Measurements from ENCODE around the gene CLEC4A. TPM values are rescaled to one million over a fixed set of nuclear protein-coding genes. Genes with fewer than 3 reads are reported as not detected.
A peak's percentile ranks its signal among the peaks of the same experiment; 100 is the strongest.
"Not testable (repeated sequence)": the region's sequence is repeated elsewhere in the genome, so short reads cannot be mapped to it uniquely, and the experiment has no call there.

Gene CLEC4A
- total and polyA plus RNA-seq, 7 donors: 0.49 to 5.5 (median 3.4) TPM

- WGBS, 2 donors: 36 to 44% methylated on average over 4 of the region's 4 CpGs
- no peak for TF ChIP-seq POLR2AphosphoS5 (IDR thresholded peaks at IDR 0.05)
- peak in 1 of 4 experiments; percentile 7 for TF ChIP-seq CTCF (IDR thresholded peaks at IDR 0.05)
- TF ChIP-seq POLR2A (IDR thresholded peaks at IDR 0.05): no peak
- peaks cover 0 to 22% (median 14%) of the 10 kb centered on the region in 4 donors for H3K4me1 ChIP-seq
- H3K27me3 ChIP-seq: no peaks in the 10 kb centered on the region
- H3K4me3 ChIP-seq: no peak overlapping the region
- no peak for DNase-seq
- intact Hi-C loops (cut with DNase I): no loop called here
- H3K36me3 ChIP-seq: no peaks in the 10 kb centered on the region
- H3K27ac ChIP-seq: no peak overlapping the region
- H3K9me3 ChIP-seq: no peaks in the 10 kb centered on the region
Observed at GRCh38 chr12:8078398-8078797, 45.0 kb upstream of the CLEC4A start.

- no peaks in the 10 kb centered on the region for H3K9me3 ChIP-seq
- WGBS, 2 donors: 82 to 88% methylated on average over 2 of the region's 2 CpGs
- no peak overlapping the region for H3K27ac ChIP-seq
- no peak for TF ChIP-seq POLR2A (IDR thresholded peaks at IDR 0.05)
- TF ChIP-seq POLR2AphosphoS5 (IDR thresholded peaks at IDR 0.05): no peak
- no peak for TF ChIP-seq CTCF (IDR thresholded peaks at IDR 0.05)
- TF ChIP-seq EP300 (IDR thresholded peaks at IDR 0.05): no peak
- no peak overlapping the region for H3K4me3 ChIP-seq
- intact Hi-C loops (cut with DNase I): no loop called here
- H3K4me1 ChIP-seq: peaks cover 0 to 27% (median 18%) of the 10 kb centered on the region in 4 donors
- H3K36me3 ChIP-seq: no peaks in the 10 kb centered on the region
- no peak for DNase-seq
- no peaks in the 10 kb centered on the region for H3K27me3 ChIP-seq
Observed at GRCh38 chr12:8078916-8079315, 44.5 kb upstream of the CLEC4A start.

DNA sequence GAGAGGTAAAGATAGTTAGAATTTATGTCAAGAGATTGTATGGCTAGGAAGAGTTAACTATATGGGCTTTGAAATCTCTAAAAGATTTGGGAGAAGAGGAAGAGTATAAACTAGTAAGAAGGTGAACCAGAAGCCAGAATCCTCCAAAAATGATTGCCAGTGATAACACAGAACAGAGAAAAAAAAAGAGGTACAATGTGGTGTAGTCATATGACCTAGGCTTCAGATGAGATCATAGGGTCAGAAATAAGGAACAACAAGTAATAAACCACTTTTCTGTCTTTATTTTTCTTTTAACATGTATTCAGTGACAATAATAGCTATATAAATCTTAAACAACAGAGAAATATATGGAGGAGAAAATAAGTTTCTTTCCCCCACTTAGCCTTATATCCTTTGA, 43.3 kb upstream of the CLEC4A start:
- no peak for TF ChIP-seq POLR2AphosphoS5 (IDR thresholded peaks at IDR 0.05)
- TF ChIP-seq CTCF (IDR thresholded peaks at IDR 0.05): no peak
- TF ChIP-seq POLR2A (IDR thresholded peaks at IDR 0.05): no peak
- TF ChIP-seq EP300 (IDR thresholded peaks at IDR 0.05): no peak
- H3K36me3 ChIP-seq: no peaks in the 10 kb centered on the region
- H3K9me3 ChIP-seq: no peaks in the 10 kb centered on the region
- H3K4me3 ChIP-seq: no peak overlapping the region
- H3K4me1 ChIP-seq: peaks cover 0 to 32% (median 22%) of the 10 kb centered on the region in 4 donors
- no peaks in the 10 kb centered on the region for H3K27me3 ChIP-seq
- peak overlapping the region in 1 of 4 donors; percentile 93 for H3K27ac ChIP-seq
- no peak for DNase-seq
- intact Hi-C loops (cut with DNase I): loop anchor here (2.0 to 5.0 kb wide), 3 partner anchors 33 to 163 kb away; partner anchors contain the start of gene FOXJ2

DNA sequence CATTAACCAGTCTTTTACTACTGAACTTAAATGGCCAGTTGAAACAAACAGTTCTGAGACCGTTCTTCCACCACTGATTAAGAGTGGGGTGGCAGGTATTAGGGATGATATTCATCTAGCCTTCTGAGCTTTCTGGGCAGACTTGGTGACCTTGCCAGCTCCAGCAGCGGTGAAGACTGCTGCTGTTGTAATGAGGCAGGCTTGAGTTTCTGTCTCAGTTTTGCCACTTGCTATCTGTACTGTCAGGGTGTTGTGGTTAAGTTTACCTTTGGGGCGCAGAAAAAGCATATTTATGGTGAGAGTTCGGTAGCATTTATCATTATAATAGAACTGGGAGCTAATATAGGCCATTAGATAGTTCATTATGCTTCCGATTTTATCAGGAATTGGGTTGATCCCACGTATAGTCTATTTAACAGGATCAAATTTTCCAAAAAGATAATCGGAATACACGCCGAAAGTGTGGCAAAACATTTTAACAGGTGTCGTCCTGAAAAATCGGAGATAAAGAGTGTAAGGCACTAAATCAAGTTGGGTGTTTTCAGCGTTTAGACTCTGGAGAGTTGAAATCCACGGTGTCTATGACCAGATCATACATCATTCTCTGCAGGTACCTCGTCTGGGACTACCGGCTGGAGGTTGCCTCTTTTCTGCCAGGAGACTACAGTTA, 42.0 kb upstream of the CLEC4A start:
- Histone ChIP-seq H3K27ac (peak overlapping the region; percentile 87 to 93 (median 91)), H3K4me1 (peaks cover 0 to 32% (median 22%) of the 10 kb centered on the region in 4 donors), H3K9me3 (no peaks in the 10 kb centered on the region), H3K4me3 (peak overlapping the region; percentile 63 to 89 (median 86)), H3K36me3 (peaks cover 0 to 6% (median 0%) of the 10 kb centered on the region in 4 donors), H3K27me3 (no peaks in the 10 kb centered on the region)
- intact Hi-C loops (cut with DNase I): loop anchor here (2.0 to 5.0 kb wide), 3 partner anchors 34 to 161 kb away; partner anchors contain the start of gene FOXJ2
- no peak for TF ChIP-seq POLR2AphosphoS5 (IDR thresholded peaks at IDR 0.05)
- 1 to 2% methylated on average over 15 of the region's 15 CpGs for WGBS, 2 donors
- no peak for DNase-seq

- Histone ChIP-seq H3K4me1 (peaks cover 0 to 32% (median 22%) of the 10 kb centered on the region in 4 donors), H3K4me3 (peak overlapping the region; percentile 63 to 89 (median 86)), H3K27me3 (no peaks in the 10 kb centered on the region), H3K9me3 (no peaks in the 10 kb centered on the region), H3K36me3 (peaks cover 0 to 7% (median 0%) of the 10 kb centered on the region in 4 donors), H3K27ac (peak overlapping the region; percentile 87 to 93 (median 91))
- 1 to 5% methylated on average over 4 of the region's 4 CpGs for WGBS, 2 donors
- DNase-seq: no peak
- TF ChIP-seq EP300 (IDR thresholded peaks at IDR 0.05): no peak
- TF ChIP-seq CTCF (IDR thresholded peaks at IDR 0.05): no peak
- TF ChIP-seq POLR2A (IDR thresholded peaks at IDR 0.05): no peak
- TF ChIP-seq POLR2AphosphoS5 (IDR thresholded peaks at IDR 0.05): no peak
- intact Hi-C loops (cut with DNase I): loop anchor here (5.0 kb wide), 1 partner anchor 35 kb away; no protein-coding TSS in a partner anchor
Observed at GRCh38 chr12:8082808-8083100, 40.7 kb upstream of the CLEC4A start.

DNA sequence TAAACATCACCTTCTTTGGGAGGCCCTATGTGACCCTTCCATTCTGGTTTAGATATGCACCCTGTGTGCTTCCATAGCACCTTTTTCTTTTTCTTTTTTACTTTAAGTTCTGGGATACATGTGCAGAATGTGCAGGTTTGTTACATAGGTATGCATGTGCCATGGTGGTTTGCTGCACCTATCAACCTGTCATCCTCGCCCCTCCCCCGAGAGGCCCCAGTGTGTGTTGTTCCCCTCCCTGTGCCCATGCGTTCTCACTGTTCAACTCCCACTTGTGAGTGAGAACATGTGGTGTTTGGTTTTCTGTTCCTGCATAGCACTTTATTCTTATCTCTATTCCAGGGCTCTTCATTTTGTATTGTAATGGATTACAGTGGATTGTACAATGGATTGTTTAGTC, 39.1 kb upstream of the CLEC4A start:
- not testable (repeated sequence) for H3K36me3 ChIP-seq, DNase-seq, H3K9me3 ChIP-seq, H3K4me3 ChIP-seq, H3K27me3 ChIP-seq, H3K27ac ChIP-seq
- WGBS, 2 donors: 72 to 78% methylated on average over 3 of the region's 3 CpGs
- peaks cover 0 to 32% (median 26%) of the 10 kb centered on the region in 4 donors for H3K4me1 ChIP-seq
- intact Hi-C loops (cut with DNase I): loop anchor here (5.0 kb wide), 1 partner anchor 37 kb away; no protein-coding TSS in a partner anchor

Measured in sigmoid colon (tissue), 7 donors.